ENCODE data around the gene GOT2.
"Not testable (repeated sequence)": the region's sequence is repeated elsewhere in the genome, so short reads cannot be mapped to it uniquely, and the experiment has no call there.

The GOT2 gene

GRCh38 chr16:58733671-58734458 is at the start of gene GOT2:
GOT2 (minus strand) TSS chr16:58734316; CDS start chr16:58734228, 88 bp downstream.
- DNase-seq = peak; percentile 72

DNA sequence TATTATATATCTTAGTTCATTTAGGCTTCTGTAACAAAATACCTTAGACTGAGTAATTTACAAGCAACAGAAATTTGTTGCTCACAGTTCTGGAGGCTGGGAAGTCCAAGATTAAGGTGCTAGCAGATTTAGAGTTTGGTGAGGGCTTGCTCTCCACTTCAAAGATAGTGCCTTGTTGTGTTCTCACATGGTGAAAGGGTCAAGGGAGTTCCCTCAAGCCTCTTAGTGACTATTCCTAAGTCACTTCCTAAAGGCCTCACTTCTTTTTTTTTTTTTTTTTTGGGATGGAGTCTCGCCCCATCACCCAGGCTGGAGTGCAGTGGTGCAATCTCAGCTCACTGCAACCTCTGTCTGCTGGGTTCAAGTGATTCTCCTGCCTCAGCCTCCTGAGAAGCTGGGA is 45.2 kb upstream of the GOT2 start:
- DNase-seq = not testable (repeated sequence)

DNA sequence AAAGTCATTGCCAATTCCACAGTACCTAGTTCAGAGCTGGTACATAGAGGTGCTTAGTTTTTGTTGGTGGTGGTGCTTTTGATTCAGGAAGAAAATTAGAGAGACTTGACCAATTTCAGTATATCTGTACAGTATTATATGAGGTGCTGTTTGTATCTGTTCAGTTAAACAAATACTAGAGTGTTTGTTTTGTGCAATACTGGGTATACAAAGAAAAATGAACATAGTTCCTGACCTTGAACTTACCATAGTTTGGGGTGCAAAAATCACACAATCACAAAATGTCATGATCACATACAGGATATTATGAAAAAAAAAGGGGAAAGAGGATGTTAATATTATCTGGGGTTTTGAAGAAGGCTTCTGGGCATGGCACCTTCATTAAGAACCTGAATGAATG is 39.8 kb upstream of the GOT2 start:
- no peak for DNase-seq

- DNase-seq = no peak
Measured at GRCh38 chr16:58768145-58768544, 34.0 kb upstream of the GOT2 start.

DNA sequence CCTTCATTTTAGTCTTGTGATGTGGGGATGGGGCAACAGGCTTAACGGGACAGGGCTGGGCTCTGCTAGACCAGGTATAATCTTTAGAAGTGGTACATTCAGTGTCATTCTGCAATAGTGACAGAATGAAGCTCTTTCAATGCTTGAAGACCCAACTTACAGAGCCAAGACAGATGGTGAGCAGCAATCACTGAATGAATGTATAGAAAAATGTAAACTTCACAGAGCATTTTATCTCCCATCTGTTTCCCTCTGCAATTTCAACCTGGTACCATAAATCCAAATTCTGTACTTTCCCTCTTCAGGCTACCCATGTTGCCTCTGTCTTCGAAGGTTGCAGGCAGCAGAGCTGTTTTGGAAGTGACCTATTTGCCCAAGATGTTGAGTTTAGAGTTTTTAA is 33.5 kb upstream of the GOT2 start:
- no peak for DNase-seq

DNA sequence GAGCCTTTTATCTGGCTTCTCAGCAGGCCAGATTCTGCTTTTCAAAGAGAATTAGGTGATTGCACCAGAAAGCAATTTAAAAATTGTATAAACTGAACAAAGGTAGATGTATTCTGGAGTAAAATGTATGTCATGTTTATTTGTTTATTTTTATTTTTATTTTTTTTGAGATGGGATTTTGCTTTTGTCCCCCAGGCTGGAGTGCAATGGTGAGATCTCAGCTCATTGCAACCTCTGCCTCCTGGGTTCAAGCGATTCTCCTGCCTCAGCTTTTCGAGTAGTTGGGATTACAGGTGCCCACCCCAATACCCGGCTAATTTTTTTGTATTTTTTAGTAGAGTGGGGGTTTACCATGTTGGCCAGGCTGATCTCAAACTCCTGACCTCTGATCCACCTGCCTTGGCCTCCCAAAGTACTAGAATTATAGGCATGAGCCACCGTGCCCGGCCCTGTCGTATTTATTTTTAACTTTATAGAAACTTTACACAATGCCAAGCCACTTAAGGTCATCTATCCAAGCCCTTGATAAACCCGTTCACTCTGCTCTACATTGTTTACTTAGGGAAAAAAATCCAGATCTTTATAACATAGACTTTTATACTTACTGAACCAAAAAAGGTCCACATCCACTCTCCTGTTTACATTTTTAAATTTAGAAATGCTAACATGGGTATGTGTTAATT is 22.7 kb upstream of the GOT2 start:
- no peak for DNase-seq

- peak; percentile 2 for DNase-seq
Measured at GRCh38 chr16:58755989-58756649, 22.0 kb upstream of the GOT2 start.

DNA sequence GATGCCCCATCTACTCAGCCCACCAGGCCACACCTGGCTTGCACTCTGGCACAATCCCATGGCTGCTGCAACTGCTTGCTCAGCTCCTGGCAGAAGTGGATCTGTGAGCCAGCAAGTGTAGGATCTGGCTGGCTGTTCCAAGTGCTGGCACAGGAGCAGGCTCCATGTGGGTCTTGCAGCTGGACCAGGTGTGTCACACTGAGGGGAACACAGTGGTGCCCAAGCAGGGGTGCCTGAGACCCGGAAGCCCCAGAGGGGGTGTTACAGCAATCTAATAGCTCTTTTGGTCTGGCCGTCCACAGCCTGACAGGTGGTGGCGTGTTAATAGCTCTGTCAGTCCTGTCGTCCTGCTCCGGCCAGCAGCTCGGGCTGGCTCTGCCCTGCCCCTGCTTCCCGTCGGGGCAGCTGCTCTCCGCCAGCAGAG is 19.6 kb upstream of the GOT2 start:
- DNase-seq = no peak

- DNase-seq = no peak
Measured at GRCh38 chr16:58744497-58744896, 10.4 kb upstream of the GOT2 start.

GRCh38 chr16:58741976-58742375 is 7.9 kb upstream of the GOT2 start:
- no peak for DNase-seq

DNA sequence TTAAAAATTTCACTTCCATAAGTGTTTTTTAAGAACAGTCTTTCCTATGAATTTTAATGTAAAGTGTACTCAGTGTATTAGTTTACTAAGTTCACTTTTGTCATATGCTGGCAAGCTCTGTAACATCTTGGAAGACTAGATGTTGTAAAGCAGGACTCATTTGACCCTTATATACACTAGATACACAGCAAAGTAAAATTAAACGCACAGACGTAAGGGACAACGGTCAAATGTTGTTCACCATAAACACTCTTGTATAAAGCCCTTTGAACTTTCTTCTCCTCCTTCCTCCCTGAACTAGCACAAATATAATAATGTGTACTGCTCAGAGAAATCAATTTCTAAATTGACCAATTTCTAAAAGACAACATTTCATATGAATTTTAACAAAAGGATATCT is 7.0 kb upstream of the GOT2 start:
- DNase-seq = no peak

GRCh38 chr16:58738672-58739296 is 4.7 kb upstream of the GOT2 start:
- no peak for DNase-seq

DNA sequence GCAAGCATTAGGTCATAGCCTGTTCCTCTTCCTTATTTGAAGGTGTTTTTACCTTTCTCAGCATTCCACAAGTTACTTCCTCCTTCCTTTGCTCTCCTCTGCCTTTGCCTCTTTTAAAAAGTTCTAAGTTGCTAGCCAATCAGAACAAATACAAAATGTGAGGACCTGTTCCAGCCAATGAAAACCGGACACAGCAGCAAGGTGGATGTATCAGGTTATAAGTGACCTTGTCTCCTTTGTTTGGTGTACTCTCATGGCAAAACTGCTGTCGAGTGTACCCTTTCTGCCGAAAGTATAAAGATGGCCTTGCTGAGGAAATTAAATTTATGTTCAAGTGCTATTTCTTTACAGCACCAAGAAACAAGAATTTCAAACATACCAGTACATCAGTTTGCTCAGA is 2.2 kb upstream of the GOT2 start:
- DNase-seq = not testable (repeated sequence)

DNA sequence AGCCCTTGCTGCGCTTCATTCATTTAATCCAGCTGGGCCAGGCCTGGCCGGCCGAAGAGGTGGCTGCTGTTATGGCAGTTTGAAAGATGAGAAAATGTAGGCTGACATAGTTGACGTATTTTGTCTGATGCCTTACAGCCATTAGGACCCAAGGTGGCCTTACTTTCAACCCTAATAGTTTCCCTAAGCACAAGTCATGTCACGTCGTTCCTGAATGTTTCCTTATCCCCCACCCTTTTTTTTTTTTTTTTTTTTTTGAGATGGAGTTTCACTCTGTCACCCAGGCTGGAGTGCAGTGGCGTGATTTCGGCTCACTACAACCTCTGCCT is 307 bp upstream of the GOT2 start:
- DNase-seq = no peak

DNA sequence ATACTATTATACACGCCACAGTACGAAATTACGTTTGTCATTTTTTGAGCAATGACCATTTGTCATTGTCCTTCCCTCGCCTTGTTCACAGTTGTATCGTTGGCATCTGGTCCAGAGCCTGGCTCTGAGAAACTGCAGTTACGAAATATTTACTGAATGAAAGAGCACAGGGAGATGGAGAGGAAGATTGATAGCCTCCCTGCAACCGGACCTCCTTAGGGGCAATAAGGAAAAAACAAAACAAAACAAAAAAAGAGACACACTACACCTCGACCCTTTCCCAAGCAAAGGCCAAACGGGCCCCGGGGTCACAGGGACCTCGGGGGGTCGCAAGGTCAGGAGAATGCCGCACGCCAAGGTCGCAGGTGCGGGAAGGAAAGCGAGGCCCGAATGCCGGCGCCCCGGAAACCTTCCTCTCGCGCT is 857 bp downstream of the GOT2 start:
- DNase-seq = no peak

- DNase-seq = no peak
Measured at GRCh38 chr16:58732545-58733247, 1.4 kb downstream of the GOT2 start.

GRCh38 chr16:58730724-58731370 is 3.3 kb downstream of the GOT2 start:
- DNase-seq = no peak

GRCh38 chr16:58727796-58728568 is 6.1 kb downstream of the GOT2 start:
- no peak for DNase-seq

DNA sequence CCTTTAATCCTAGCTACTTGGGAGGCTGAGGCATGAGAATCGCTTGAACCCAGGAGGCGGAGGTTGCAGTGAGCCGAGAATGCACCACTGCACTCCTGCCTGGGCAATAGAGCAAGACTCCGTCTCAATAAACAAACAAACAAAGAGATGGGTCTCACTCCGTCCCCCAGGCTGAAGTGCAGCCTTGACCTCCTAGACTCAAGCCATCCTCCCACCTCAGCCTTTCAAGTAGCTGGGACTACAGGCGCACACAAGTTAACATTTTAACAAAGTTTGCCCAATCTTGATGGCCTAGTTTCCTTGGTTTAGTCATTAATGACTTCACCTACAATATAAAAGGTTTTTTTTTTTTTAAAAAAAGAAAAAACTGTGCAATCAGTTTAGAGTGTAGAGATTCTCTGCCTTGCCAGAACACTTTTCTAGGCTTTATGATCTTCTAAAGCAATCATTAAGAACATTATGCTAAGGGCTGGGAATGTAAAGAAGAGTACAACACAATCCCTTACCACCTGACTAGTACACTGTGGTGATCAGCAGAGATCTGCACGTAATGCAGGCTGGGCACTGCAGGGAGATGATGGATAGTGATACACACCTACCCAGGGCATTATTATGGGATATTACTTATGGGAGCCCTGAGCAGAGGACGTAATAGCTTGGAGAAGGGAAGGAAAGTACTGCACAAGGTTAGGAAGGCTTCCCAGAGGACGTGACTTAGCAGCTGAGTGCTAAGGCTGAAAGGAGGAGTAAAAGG is 6.9 kb downstream of the GOT2 start:
- no peak for DNase-seq

GRCh38 chr16:58723109-58723508 is 11.0 kb downstream of the GOT2 start:
- DNase-seq = no peak

- no peak for DNase-seq
Measured at GRCh38 chr16:58717994-58718393, 16.1 kb downstream of the GOT2 start.

Measured in NCI-H345 (cell line).